ENCODE measurements around the gene NAALADL2.

- TF ChIP-seq CTCF (IDR thresholded peaks at IDR 0.05) (no peak), EZH2 (IDR thresholded peaks at IDR 0.05) (no peak)
Observed at GRCh38 chr3:175416600-175416999, 557.5 kb downstream of the NAALADL2 start.

Measured in neural progenitor cell (in vitro differentiated cells).